Testis (tissue), 2 donors: ENCODE measurements around the gene TEX13C.

Source experiments
- POLR2A ChIP-seq: fragments of 450-650 bp; IDR thresholded peaks from one replicate; pipeline ENCODE4 v1.6.1; 2017; ENCODE audit warnings: antibody characterized with exemption, mild to moderate bottlenecking, moderate library complexity
- TF ChIP-seq, protein P1 (sequence below), 3 experiments: fragments of 450-650 bp in 2 of 3; fragments of 200-600 bp in 1 of 3; sonication (generic) in 1 of 3; IDR thresholded peaks; one replicate each; pipeline ENCODE4 v1.5.1; 2016 to 2019; ENCODE audit warnings: antibody characterized with exemption in 3 of 3, mild to moderate bottlenecking in 2 of 3, moderate library complexity in 1 of 3

DNA sequence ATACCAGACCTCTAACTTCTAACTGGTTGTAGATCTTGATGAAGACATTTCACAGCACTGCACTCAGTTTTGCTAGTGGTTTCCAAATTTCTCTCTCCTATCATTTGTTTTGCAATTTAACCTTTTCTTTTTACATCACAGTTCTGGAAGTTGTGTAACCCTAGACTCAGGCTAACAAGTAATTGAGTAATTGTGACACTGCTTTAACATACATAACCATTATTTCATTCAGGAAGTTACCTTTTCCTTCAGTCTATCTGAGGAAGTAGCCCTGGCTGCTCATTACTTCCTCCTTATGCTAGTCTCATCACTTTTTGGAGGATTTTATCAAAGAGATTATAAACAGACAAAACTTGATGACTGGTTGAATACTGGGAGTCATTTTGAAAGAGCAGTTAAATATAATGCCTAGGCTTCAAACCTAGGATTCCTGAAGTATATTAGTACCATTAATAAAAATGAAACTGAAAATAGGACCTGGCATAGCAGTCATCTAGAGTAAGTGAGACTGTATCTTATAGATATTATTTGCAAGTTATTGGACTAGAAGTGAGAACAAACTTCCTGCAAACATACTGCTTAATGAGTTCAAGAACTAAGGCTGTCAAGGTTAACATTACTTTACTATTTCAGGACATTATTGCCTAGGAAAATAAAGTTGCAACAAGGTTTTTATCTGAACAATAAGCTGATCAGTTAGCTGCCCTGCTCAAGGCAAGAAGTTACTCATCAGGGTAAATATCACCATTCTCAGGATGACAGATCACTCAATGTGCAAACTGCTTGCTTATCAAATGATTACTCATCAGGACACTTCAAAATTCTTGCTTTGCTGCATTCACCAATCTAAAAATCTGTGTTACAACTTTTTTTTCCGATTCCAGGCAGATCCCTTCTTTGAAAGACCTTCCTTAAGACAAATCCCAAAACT, 25.6 kb upstream of the TEX13C start:
- TF ChIP-seq POLR2A = no peak
- TF ChIP-seq, protein P1, sequence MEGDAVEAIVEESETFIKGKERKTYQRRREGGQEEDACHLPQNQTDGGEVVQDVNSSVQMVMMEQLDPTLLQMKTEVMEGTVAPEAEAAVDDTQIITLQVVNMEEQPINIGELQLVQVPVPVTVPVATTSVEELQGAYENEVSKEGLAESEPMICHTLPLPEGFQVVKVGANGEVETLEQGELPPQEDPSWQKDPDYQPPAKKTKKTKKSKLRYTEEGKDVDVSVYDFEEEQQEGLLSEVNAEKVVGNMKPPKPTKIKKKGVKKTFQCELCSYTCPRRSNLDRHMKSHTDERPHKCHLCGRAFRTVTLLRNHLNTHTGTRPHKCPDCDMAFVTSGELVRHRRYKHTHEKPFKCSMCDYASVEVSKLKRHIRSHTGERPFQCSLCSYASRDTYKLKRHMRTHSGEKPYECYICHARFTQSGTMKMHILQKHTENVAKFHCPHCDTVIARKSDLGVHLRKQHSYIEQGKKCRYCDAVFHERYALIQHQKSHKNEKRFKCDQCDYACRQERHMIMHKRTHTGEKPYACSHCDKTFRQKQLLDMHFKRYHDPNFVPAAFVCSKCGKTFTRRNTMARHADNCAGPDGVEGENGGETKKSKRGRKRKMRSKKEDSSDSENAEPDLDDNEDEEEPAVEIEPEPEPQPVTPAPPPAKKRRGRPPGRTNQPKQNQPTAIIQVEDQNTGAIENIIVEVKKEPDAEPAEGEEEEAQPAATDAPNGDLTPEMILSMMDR (IDR thresholded peaks at IDR 0.05) = no peak
